Keratinocyte (primary cell): ENCODE measurements around the gene LGR6. TPM values are rescaled to one million over a fixed set of nuclear protein-coding genes. Genes with fewer than 3 reads are reported as not detected.

Source experiments
- DNase-seq: peaks from one replicate; pipeline ENCODE4 v3.0.0-alpha.2; 2011; ENCODE audit warnings: low read depth, missing footprints, low spot score
- FAIRE-seq: peaks from 2 replicates; lab custom pipeline; 2011; peaks lifted over from hg19 to GRCh38; lab: Jason Lieb, UNC
- H2AFZ ChIP-seq: 2 replicates; pipeline ENCODE4 v1.6.0; 2012; ENCODE audit warnings: low read length, control low read depth, inconsistent platforms; ENCODE audit not compliant: control insufficient read depth
- H3K27ac ChIP-seq: 2 replicates; pipeline ENCODE4 v1.5.1; 2011; ENCODE audit warnings: low read length; ENCODE audit not compliant: control insufficient read depth, insufficient read depth
- H3K27me3 ChIP-seq: 3 replicates; pipeline ENCODE4 v1.6.0; 2011; ENCODE audit warnings: low read length; ENCODE audit not compliant: control insufficient read depth, insufficient read depth; ENCODE audit errors: extremely low read depth
- H3K36me3 ChIP-seq, 2 experiments: 2 replicates in 1 of 2; 3 replicates in 1 of 2; pipeline ENCODE4 v1.5.1; 2011; ENCODE audit warnings: low read length in 2 of 2, mild to moderate bottlenecking in 1 of 2; ENCODE audit not compliant: control insufficient read depth in 2 of 2, insufficient read depth in 2 of 2; ENCODE audit errors: extremely low read depth in 1 of 2
- H3K4me1 ChIP-seq: 3 replicates; pipeline ENCODE4 v1.5.1; 2011; ENCODE audit warnings: low read length; ENCODE audit not compliant: control insufficient read depth, insufficient read depth; ENCODE audit errors: extremely low read depth
- H3K4me2 ChIP-seq: 3 replicates; pipeline ENCODE4 v1.6.0; 2011; ENCODE audit warnings: low read depth, low read length; ENCODE audit not compliant: control insufficient read depth, insufficient read depth; ENCODE audit errors: extremely low read depth
- H3K4me3 ChIP-seq, 3 experiments: fragments of 200-600 bp in 1 of 3; sonication (generic) in 1 of 3; 2 replicates in 2 of 3; 3 replicates in 1 of 3; pipeline ENCODE4 v1.5.1; 2011 to 2016; ENCODE audit warnings: low read length in 3 of 3, mild to moderate bottlenecking in 3 of 3, control low read depth in 2 of 3, inconsistent platforms in 1 of 3, low read depth in 1 of 3, mixed read lengths in 1 of 3, mixed run types in 1 of 3, moderate library complexity in 1 of 3; ENCODE audit not compliant: control insufficient read depth in 2 of 3, insufficient read depth in 2 of 3; ENCODE audit errors: extremely low read depth in 1 of 3
- H3K79me2 ChIP-seq: 2 replicates; pipeline ENCODE4 v1.6.0; 2012; ENCODE audit warnings: low read length; ENCODE audit not compliant: control insufficient read depth, insufficient read depth
- H3K9ac ChIP-seq: 3 replicates; pipeline ENCODE4 v1.6.0; 2011; ENCODE audit warnings: low read length; ENCODE audit not compliant: control insufficient read depth, insufficient read depth; ENCODE audit errors: extremely low read depth
- H3K9me1 ChIP-seq: 3 replicates; pipeline ENCODE4 v1.6.0; 2011; ENCODE audit warnings: low read length; ENCODE audit not compliant: control insufficient read depth, insufficient read depth; ENCODE audit errors: extremely low read depth
- H3K9me3 ChIP-seq: 2 replicates; pipeline ENCODE4 v1.5.1; 2012; ENCODE audit warnings: low read depth, low read length; ENCODE audit not compliant: control insufficient read depth
- H4K20me1 ChIP-seq: 3 replicates; pipeline ENCODE4 v1.6.0; 2011; ENCODE audit warnings: low read length; ENCODE audit not compliant: control insufficient read depth, insufficient read depth; ENCODE audit errors: extremely low read depth
- EZH2 ChIP-seq: IDR thresholded peaks from one replicate; pipeline ENCODE4 v1.6.1; 2012; ENCODE audit warnings: inconsistent platforms, mild to moderate bottlenecking, low read length, moderate library complexity
- dilution Hi-C: fragments of 300-500 bp; cut with MboI; formaldehyde crosslinking; loops from one replicate; pipeline ENCODE4 v1.7.0; 2020; ENCODE audit warnings: low sequenced_read_pairs; ENCODE audit not compliant: extremely low pct_ligation_motif_present
- polyA plus RNA-seq, 5 experiments: library from polyadenylated mRNA; depleted of rRNA in 3 of 5; stranded (reverse) in 3 of 5; stranded (forward) in 1 of 5; unstranded in 1 of 5; fragments of >200 nt; gene quantifications; 1 replicate in 1 of 5; 2 replicates in 3 of 5; 3 replicates in 1 of 5; pipeline versions ENCODE4 v1.2.1 to v1.2.3, GENCODE V29; 2011 to 2012; ENCODE audit warnings: missing spikeins in 2 of 5, low read depth in 1 of 5, low replicate concordance in 1 of 5
- TF ChIP-seq, protein P1 (sequence below), 3 experiments: IDR thresholded peaks in 1 of 3; conservative IDR thresholded peaks in 1 of 3; optimal IDR thresholded peaks in 1 of 3; 2 replicates in 2 of 3; 3 replicates in 1 of 3; pipeline versions ENCODE3 to v1.5.1; 2011; ENCODE audit warnings: low read length in 3 of 3, mild to moderate bottlenecking in 3 of 3, moderate library complexity in 2 of 3, control low read depth in 1 of 3, inconsistent platforms in 1 of 3; ENCODE audit not compliant: insufficient read depth in 2 of 3; ENCODE audit errors: extremely low read depth in 1 of 3

LGR6 gene
- polyA plus RNA-seq, 1 donor (not counting 4 experiments of a cell fraction or from before 2014, with no cell fraction given), result 0.42 TPM

DNA sequence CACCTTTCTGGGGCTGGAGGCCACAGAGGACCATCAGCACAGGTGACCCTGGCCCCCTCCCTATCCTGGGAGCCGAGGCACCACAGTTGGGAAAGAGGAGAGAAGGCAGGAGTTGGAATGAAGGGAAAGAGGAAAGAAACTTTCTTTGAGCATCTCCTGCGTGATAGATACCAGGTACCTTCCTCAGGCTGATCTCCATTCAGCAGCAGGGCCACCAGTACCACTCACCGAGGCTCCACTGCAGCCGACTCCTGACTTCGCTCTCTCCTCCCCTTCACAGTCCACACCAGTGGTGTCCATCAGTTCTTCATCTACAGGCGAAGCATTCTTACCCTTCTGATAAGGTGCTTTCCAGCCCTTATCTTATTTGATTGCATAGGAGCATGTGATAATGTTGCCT, 55.3 kb downstream of the LGR6 start:
- Histone ChIP-seq H4K20me1 (no peaks in the 10 kb centered on the region), H3K4me1 (no peaks in the 10 kb centered on the region), H3K9me1 (no peaks in the 10 kb centered on the region), H3K36me3 (no peaks in the 10 kb centered on the region), H2AFZ (no peak overlapping the region), H3K4me2 (no peak overlapping the region), H3K4me3 (no peak overlapping the region), H3K9me3 (no peaks in the 10 kb centered on the region), H3K79me2 (no peaks in the 10 kb centered on the region), H3K27ac (no peak overlapping the region), H3K9ac (no peak overlapping the region), H3K27me3 (peaks cover 12% of the 10 kb centered on the region)
- DNase-seq, result no peak
- TF ChIP-seq, protein P1, sequence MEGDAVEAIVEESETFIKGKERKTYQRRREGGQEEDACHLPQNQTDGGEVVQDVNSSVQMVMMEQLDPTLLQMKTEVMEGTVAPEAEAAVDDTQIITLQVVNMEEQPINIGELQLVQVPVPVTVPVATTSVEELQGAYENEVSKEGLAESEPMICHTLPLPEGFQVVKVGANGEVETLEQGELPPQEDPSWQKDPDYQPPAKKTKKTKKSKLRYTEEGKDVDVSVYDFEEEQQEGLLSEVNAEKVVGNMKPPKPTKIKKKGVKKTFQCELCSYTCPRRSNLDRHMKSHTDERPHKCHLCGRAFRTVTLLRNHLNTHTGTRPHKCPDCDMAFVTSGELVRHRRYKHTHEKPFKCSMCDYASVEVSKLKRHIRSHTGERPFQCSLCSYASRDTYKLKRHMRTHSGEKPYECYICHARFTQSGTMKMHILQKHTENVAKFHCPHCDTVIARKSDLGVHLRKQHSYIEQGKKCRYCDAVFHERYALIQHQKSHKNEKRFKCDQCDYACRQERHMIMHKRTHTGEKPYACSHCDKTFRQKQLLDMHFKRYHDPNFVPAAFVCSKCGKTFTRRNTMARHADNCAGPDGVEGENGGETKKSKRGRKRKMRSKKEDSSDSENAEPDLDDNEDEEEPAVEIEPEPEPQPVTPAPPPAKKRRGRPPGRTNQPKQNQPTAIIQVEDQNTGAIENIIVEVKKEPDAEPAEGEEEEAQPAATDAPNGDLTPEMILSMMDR (optimal IDR thresholded peaks at IDR 0.05 in 1 of 3, IDR thresholded peaks at IDR 0.05 in 1 of 3, conservative IDR thresholded peaks at IDR 0.05 in 1 of 3; ENCODE audit: extremely low read depth in 1 of 3, insufficient read depth in 2 of 3, low read length in 3 of 3), result no peak
- no peak for TF ChIP-seq EZH2
- FAIRE-seq, result no peak
- dilution Hi-C loops, result no loop called here

DNA sequence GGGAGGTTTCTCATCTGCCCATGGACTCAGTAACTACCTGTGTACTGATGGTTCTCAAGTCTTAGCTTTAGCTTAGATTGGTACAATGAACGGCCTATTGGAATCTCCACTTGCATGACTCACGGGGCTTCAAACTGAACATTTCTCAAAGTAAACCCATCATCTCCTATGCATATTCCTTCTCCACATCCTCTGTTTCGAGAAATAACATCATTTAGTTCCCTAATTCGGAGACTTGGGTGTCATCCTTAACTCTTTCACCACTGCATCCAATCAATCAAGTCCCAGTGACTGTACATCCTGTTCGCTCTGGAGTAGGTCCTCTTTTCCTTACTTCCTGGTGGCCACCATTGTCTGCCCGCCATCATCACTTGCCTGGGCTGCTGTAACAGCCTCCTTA, 55.8 kb downstream of the LGR6 start:
- Histone ChIP-seq H3K27me3 (peaks cover 12% of the 10 kb centered on the region), H3K4me1 (no peaks in the 10 kb centered on the region), H3K79me2 (no peaks in the 10 kb centered on the region), H2AFZ (no peak overlapping the region), H3K9me3 (no peaks in the 10 kb centered on the region), H3K4me3 (no peak overlapping the region), H3K27ac (no peak overlapping the region), H3K4me2 (no peak overlapping the region), H3K9me1 (no peaks in the 10 kb centered on the region), H3K36me3 (no peaks in the 10 kb centered on the region), H3K9ac (no peak overlapping the region), H4K20me1 (no peaks in the 10 kb centered on the region)
- DNase-seq, result no peak
- TF ChIP-seq, protein P1 (optimal IDR thresholded peaks at IDR 0.05 in 1 of 3, IDR thresholded peaks at IDR 0.05 in 1 of 3, conservative IDR thresholded peaks at IDR 0.05 in 1 of 3; ENCODE audit: extremely low read depth in 1 of 3, insufficient read depth in 2 of 3, low read length in 3 of 3), result no peak
- TF ChIP-seq EZH2, result no peak
- dilution Hi-C loops, result no loop called here
- no peak for FAIRE-seq
